Cardiac septum (tissue), 1 donor: Measurements from ENCODE around the gene CACNB2. TPM values are rescaled to one million over a fixed set of nuclear protein-coding genes. Genes with fewer than 3 reads are reported as not detected.

ENCODE experiments used
- DNase-seq: peaks from one replicate; pipeline ENCODE4 v3.0.0-alpha.2; 2020; ENCODE audit warnings: low spot score
- intact Hi-C: fragments of 100-400 bp; cut with DNase I; formaldehyde crosslinking; loops from one replicate; pipeline ENCODE4 v1.14.0; 2022
- total RNA-seq: library from RNA; stranded (reverse); fragmentation: NEBNext Ultra II Directional; extraction: Animal tissue kit (Norgen Biotek cat#: 25700); gene quantifications from one replicate; pipeline ENCODE4 v1.2.1, GENCODE V29; 2021
- donor health status: DM: no; HTN: no; CAD: no.

CACNB2 gene
- total RNA-seq, 1 donor from 2014 or later = 20.6 TPM

DNA sequence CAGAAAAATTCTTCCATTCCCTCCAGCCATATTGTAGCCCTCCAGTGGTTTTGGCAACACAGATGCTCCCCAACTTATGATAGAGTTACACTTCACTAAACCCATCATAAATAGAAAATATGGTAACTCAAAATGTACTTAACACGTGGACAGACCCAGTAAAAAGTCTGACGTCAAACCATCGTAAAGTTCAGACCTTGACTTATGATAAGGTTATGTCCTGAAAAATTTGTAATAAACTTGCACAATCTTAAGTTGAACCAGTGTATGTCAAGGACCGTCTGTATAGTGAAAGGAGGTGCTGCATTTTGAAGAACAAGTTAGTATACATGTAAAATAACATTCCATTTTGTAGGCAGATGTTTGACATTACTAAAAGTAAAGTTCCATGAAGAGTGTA is 368.4 kb downstream of the CACNB2 start:
- no peak for DNase-seq
- intact Hi-C loops = no loop called here

DNA sequence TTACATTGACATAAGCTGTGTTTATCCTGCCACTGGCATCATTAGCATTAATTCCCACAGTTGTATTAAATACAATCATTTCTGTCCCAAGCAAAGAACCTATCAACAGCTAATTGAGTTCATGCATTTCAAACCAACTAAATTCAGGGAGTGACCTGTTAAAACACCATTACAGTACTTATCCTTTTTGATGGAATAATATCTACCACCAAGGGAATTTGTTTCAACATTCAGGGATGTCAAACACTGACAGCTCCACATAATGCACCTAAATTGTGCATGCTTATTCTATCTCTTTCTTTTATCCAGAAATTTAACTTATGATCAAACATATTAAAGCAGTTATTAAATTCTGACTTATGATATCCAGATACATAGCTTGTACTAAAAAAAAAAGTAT is 374.3 kb downstream of the CACNB2 start:
- intact Hi-C loops = no loop called here
- DNase-seq = no peak

DNA sequence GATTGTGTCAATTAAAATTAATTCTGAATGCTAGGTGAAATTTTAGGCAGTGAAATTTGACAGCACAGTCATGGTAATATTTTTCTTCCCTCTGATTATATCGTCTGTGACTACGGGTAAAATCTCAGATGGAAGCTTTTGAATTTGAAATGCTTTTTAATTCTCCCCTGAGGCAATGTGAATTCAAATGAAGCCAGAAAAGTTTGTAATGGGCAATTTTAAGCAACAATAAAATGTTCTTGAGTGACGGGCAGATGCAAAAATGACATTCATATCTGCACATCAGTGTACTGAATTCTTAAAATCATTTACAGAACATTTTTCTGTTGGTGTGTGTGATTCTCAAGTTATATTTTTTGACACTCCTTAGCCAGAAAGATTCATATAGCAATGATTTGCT is 376.6 kb downstream of the CACNB2 start:
- DNase-seq = no peak
- intact Hi-C loops = no loop called here

DNA sequence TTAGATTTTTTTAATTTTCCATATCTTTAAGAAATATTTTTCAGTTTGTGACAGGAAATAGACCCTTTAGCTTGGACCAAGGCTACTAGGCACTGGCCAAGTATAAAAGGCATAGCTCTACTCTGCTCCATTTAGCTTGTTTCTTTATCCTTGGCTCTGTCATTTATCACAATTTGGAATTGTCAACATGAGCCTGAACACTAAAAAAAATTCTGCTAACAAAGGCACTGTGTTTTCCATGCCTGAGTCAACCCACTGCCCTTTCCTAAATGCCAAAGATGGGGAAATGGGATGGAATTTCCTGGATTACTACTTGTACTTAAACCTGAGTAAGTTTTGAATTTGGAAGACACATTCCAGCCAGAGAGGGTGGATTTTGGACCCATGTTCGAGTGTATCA is 382.8 kb downstream of the CACNB2 start:
- no peak for DNase-seq
- intact Hi-C loops = no loop called here

DNA sequence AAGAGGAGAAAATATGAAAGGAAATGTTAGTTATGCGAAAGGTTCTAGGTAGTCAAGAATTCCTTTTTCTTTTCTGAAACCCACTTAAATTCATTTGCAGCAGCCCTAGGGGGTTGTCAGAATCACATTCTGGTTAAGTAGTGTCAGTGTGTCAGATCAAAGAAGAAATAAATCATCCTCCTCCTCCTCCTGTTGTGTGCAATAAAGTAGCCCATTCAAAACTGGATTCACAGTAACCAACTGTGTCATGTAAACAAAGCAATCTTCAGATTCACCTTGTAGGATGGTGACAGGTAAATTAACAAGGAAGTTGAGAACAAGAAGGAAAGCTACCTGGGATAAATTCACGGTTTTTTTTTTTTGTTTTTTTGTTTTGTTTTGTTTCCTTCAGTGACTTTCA is 383.6 kb downstream of the CACNB2 start:
- DNase-seq = no peak
- intact Hi-C loops = no loop called here

DNA sequence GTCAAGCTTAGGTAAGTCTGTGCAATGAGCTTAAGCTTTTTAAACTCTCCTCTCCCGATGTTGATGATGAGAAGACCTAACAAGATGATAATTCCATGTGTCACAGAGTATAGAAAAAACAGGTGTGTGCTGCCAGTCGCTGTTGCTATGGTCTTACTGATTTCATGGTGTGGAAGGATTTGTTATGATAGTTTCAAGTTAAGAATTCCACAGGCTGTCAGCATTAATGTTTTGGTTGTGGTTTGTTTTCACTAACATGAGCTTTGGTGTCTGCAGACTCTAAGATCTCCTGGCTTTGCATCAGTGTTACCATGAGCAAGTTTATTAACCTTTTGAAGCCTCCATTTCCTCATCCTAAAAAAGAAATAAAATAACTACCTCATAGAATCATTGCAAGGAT is 387.5 kb downstream of the CACNB2 start:
- no peak for DNase-seq
- intact Hi-C loops = no loop called here

DNA sequence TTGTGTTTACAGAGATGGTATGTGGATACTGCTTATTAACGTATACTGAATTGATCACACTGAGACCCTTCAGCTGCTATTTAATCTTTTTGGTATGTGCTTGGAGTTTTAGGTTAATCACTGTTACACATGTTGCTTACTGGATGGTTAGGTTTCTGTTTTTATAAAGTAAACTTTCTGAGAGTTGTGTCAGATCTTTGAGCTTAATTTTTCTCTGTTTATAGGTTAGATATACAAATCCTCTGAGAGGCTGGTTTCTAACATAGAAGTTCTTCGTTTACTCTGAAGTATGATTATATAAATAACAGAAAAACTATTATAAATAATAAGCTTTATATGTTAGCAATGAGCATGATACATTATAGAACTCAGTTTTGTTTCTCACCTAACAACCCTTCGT is 388.1 kb downstream of the CACNB2 start:
- no peak for DNase-seq
- intact Hi-C loops = no loop called here

DNA sequence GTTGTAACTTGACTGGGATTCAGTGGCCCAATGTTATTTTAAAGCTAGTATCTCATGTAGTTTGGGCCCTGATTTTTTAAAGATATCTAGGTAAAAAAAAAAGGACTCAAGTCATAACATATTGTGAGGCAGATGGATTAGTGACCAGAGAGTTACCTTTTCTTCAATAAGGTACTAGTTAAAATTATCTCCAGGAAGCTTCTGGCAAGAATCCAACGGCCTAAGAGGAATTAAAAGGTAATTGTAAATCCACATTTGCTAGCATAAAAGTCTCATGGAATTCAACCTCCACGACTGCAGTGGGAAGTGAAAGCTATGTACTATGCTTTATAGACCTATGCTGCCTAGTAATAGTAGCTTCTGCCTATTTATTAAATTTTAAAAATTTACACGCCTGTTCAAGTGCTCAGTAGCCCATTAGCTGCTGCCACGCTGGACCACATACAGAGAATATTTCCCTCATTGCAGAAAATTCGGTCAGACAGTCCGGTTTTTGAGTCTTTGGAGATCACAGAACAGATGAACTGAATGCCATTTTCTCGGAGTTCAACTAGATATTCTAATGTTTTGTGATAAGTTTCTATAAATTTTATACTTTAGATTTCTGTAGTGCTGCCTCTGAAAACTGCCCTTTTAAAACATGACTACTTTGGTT is 392.8 kb downstream of the CACNB2 start:
- intact Hi-C loops = no loop called here
- no peak for DNase-seq

DNA sequence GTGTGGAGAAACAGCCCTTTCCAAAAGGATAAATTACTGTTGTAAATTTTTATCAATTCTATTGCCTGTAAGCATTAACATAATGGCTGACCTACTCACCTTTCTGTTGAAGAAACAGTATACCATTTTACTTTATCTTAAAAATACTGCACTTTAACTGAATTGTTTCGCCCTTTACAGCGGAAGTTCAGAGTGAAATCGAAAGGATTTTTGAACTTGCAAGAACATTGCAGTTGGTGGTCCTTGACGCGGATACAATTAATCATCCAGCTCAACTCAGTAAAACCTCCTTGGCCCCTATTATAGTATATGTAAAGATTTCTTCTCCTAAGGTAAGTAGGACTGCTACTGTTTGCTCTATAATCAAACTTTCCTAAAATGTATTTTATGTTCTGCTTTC is 393.7 kb downstream of the CACNB2 start:
- intact Hi-C loops = no loop called here
- no peak for DNase-seq

DNA sequence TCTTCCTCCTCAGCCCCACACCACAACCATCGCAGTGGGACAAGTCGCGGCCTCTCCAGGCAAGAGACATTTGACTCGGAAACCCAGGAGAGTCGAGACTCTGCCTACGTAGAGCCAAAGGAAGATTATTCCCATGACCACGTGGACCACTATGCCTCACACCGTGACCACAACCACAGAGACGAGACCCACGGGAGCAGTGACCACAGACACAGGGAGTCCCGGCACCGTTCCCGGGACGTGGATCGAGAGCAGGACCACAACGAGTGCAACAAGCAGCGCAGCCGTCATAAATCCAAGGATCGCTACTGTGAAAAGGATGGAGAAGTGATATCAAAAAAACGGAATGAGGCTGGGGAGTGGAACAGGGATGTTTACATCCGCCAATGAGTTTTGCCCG is 399.1 kb downstream of the CACNB2 start:
- no peak for DNase-seq
- intact Hi-C loops = no loop called here

DNA sequence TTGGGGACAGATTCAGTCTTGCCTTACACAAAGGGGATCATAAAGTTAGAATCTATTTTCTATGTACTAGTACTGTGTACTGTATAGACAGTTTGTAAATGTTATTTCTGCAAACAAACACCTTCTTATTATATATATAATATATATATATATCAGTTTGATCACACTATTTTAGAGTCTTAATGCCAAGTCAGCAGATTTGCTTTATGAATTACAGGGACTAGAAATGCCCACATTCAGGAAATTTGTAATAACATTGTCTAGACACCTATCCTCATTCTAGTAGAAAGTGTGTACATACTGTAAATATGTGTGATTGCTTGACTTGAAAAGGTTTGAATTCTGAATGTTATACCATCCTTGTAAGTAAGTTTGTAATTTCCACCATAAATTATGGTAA is 400.0 kb downstream of the CACNB2 start:
- intact Hi-C loops = no loop called here
- DNase-seq = no peak

DNA sequence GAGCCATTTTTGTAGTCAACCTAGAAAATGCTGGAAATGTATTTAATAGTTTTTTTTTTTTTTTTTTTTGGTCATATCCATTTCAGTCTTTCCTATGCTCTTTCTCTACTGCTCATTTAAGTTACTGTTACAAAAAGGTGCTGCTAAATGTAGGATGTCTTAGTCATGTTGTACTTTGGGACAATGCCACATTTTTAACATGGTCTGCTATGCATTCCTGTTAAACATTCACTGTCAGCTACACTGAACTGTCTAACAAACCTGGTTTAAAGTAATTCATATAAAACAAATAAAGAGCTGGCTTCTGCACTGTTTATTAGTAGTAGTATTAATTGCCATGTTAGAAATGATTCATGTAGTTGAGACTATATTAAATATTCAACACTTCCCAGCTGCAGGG is 402.6 kb downstream of the CACNB2 start:
- no peak for DNase-seq
- intact Hi-C loops = no loop called here

DNA sequence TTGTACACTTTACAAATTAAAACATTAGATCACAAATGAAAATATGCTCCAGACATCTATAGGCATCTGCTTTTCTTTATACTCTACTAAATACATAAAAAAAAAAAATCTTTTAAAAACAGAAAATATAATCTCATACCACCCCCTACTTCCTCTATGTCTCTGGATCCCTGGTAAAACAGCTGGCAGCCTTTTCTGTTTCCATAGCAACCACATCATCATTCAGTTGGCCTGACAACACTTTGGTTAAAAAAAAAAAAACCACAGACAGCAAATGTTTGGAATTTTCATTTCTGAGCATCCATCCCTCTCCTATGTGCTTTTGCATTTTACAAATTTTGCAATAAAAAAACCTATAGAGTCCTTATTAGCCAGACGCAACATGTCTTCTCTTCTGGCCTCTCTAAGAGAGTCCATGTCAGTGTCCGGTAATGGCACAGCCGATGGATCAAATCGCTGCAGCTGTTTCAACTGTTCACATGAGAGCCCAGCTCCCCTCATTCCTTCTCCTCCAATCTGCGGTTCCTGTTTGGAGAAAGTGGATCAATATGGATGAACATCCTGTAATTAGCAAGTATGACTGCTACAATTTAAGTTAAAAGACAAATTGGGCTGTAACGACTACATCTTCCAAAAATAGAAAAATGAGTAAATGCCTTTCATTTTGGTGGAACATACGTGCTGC is 405.5 kb downstream of the CACNB2 start:
- intact Hi-C loops = no loop called here
- DNase-seq = no peak

DNA sequence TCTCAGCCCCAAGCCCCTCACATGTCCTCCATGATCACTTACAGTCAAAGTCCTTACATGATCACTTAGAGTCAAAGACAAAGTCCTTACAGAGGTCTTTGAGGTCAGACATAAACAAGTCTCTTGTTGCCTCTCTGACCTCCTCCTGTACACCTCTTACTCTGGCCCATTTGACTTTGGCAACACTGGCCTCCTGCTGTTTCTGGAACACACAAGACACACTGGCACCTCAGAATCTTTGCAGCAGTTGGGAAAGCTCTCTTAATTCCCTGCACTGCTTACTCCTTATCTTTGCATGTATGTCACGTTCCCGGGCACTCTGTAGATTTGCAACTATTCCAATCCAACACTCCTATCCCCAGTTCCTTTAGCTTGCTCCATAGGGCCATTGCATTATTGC is 408.9 kb downstream of the CACNB2 start:
- no peak for DNase-seq
- intact Hi-C loops = no loop called here

DNA sequence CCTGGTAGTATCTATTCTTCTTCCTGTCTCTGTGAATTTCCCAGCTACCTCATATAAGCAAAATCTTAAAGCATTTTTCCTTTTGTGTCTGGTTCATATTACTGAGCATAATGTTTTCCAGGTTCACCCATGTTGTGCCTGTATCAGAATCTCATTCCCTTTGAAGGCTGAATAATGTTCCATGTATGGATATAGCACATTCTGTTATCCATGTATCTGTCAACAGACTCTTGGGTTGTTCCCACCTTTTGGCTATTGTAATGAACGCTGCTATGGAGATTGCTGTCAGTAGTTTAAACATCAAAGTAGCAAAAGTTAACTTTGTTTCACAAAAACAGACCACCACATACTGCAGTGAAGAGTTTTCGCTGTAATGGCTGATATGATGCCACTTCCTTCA is 411.2 kb downstream of the CACNB2 start:
- no peak for DNase-seq
- intact Hi-C loops = no loop called here

DNA sequence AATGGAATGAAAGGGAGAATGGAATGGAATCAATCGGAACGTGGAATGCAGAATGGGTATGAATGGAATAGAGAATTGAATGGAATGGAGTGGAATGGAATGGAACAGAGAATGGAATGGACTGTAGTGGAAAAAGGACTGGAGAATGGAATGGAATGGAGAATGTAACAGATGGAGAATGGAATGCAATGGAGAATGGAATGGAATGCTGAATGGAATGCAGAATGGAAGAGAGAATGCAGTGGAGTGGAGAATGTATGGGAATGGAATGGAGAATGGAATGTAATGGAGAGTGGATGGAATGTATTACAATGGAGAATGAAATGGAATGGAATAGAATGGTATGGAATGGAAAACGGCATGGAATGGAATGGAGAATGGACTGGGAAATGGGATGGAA is 414.3 kb downstream of the CACNB2 start:
- intact Hi-C loops = no loop called here

DNA sequence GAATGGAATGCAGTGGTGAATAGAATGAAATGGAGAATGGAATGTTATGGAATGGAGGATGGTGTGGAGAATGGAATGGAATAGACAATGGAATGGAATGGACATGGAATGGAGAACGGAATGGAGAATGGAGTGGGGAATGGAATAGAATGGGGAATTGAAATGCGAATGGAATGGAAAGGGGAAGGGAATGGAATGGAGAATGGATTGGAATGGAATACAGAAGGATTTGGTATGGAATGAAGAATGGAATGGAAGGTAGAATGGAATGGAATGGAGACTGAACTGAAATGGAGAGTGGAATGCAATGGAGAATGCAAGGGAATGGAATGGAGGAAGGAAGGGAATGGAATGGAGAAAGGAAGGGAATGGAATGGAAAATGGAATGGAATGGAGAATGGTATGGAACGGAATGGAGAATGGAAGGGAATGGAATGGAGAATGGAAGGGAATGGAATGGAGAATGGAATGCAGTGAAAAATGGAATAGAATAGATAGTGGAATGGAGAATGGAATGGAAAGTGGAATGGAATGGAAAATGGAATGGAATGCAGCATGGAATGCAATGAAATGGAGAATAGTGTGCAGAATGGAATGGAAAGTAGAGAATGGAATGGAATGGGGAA is 416.4 kb downstream of the CACNB2 start:
- DNase-seq = no peak
- intact Hi-C loops = no loop called here

More for the DNA sequence above, 414.3 kb downstream of the CACNB2 start:
- DNase-seq = no peak

DNA sequence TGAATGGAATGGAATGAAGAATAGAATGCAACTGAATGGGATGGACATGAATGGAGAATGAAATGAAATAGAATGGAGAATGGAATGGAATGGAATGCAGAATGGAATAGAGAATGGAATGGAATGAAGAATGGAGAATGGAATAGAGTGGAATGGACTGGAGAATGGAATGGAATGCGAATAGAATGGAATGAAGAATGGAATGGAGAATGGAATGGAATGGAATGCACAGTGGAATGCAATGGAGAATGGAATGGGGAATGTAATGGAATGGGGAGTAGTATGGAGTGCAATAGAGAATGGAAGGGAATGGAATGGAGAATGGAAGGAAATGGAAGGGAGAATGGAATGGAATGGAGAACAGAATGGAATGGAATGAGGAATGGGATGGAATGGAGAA is 417.7 kb downstream of the CACNB2 start:
- intact Hi-C loops = no loop called here
- DNase-seq = no peak

DNA sequence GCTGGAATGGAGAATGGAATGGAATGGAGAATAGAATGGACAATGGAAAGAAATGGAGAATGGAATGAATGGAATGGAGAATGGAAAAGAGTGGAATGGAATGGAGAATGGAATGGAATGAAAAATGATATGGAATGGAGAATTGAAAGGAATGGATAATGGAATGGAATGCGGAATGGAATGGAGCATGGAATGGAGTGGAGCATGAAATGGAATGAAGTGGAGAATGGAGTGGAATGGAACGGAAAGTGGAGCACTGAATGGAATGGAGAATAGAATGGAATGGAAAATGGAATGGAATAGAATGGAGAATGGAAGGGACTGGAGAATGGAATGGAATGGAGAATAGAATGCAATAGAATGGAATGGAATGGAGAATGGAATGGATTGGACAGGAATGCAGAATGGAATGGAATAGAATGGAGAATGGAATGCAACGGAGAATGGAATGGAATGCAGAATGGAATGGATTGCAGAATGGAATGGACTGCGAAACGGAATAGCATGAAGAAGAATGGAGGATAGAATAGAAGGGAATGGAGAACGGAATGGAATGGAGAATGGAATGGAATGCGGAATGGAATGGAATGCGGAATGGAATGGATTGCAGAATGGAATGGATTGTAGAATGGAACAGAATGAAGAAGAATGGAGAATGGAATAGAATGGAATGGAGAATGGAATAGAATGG is 421.8 kb downstream of the CACNB2 start:
- no peak for DNase-seq
- intact Hi-C loops = no loop called here

DNA sequence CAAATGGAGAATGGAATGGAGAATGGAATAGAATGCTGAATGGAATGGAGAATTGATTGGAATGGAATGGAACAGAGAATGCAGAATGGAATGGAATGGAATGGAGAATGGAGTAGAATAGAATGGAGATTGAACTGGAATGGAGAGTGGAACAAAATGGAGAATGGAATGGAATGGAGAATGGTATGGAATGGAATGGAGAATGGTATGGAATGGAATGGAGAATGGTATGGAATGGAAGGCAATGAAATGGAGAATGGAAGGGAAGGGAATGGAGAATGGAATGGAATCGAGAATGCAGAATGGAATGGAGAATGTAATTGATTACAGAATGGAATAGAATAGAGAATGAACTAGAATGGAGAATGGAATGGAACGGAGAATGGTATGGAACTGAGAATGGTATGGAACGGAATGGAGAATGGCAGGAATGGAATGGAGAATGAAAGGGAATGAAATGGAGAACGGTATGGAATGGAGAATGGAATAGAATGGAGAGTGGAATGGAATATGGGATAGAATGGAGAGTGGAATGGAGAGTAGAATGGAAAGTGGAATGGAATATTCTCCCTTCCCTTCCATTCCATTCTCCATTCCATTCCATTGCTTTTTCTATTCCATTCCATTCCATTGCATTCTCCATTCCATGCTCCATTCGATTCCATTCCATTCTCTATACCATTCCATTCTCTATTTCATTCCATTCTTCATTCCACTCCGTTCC is 422.9 kb downstream of the CACNB2 start:
- intact Hi-C loops = no loop called here
- no peak for DNase-seq
